Fibroblast of the conjunctiva (primary cell): ENCODE data around the gene OR4A15.

Experiments
- DNase-seq: peaks from one replicate; pipeline ENCODE4 v3.0.0-alpha.2; 2010; ENCODE audit warnings: low read depth

The OR4A15 gene

GRCh38 chr11:55367674-55368073, at the start of gene OR4A15:
OR4A15 (plus strand) TSS chr11:55367974; CDS start chr11:55367974, 0 bp downstream.
- DNase-seq = no peak

GRCh38 chr11:55324500-55324899, 43.3 kb upstream of the OR4A15 start:
- DNase-seq = no peak

GRCh38 chr11:55342901-55343300, 24.9 kb upstream of the OR4A15 start, which contains the start of gene OR4A16:
OR4A16 (plus strand) TSS chr11:55343201; CDS start chr11:55343201, 0 bp downstream.
- no peak for DNase-seq

DNA sequence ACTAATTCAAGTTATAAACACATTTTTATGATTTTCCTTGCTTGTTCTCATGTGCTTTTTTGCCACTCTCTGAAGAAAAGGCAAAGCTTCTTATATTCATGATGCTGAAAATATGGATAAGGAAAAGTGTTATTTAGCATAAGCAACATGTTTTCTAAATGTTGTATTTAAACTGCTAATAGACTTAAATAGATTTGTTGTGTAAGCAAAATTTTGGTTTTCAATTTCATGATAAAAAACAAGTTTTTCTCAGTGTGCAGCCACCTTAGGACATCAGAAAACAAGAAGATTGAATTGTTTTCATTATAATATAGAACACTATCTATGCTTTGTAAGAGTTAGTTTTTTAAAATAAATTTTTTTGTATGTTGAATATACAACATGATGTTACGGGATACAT, 22.5 kb upstream of the OR4A15 start:
- no peak for DNase-seq

DNA sequence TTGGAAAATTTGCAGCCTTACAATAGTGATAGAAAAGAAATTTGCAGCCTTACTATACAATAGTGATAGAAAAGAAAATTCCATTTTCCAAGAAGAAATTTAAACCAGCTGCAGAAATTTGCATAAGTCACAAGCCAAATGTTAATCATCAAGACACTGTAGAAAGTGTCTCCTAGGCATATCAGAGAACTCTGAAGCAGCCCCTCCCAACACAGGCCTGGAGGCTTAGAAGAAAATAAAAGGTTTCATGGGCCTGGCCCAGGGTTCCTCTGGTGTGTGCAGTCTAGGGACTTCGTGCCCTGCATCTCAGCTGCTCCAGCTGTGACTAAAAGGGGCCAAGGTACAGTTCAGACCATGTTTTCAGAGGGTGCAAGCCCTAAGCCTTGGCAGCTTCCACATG, 18.7 kb upstream of the OR4A15 start:
- DNase-seq = no peak

DNA sequence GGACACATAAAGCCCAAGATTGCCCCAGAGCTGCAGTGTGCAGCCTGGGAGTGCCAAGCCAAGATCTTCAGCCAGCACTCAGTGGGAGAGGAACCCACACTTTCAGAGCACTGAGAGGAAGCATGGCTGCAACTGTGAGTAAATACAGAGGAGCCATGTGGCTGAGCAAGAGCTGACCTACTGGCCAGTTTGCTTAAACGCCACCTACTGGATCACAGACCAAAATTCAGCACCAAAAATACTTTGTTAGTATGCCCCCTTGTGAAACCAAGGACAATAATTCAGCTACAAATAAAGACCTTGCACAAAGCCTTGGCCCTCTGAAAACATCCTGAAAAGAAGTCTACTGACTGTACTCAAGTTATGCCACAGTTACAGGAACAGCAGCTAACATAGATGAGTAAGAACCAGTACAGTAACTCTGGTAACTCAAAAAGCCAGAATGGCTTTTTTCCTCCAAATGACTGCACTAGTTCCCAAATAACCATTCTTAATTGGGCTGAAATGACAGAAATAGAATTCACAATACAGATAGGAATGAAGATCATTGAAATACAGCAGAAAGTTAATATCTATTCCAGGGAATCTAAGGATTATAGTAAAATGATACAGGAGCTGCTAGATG, 10.1 kb upstream of the OR4A15 start:
- DNase-seq = no peak

GRCh38 chr11:55401011-55401410, 33.2 kb downstream of the OR4A15 start:
- DNase-seq = no peak
